HG03432 (cell line): ENCODE results near the gene ULK4.

Source experiments
- ATAC-seq: cut with Tn5 transposase; IDR thresholded peaks from one replicate; pipeline ENCODE4 v1.9.1; 2021; ENCODE audit warnings: mild to moderate bottlenecking, moderate library complexity; ENCODE audit not compliant: unreplicated experiment

Gene ULK4

GRCh38 chr3:41370307-41370706 is 591.6 kb downstream of the ULK4 start:
- ATAC-seq = no peak

- ATAC-seq = no peak
These were observed 592.1 kb downstream of the ULK4 start for GRCh38 chr3:41369838-41370237.

GRCh38 chr3:41365973-41366372 is 595.9 kb downstream of the ULK4 start:
- no peak for ATAC-seq

GRCh38 chr3:41364736-41365135 is 597.2 kb downstream of the ULK4 start:
- ATAC-seq = no peak

GRCh38 chr3:41363830-41364523 is 597.9 kb downstream of the ULK4 start:
- no peak for ATAC-seq

GRCh38 chr3:41362638-41363559 is 599.0 kb downstream of the ULK4 start:
- no peak for ATAC-seq

GRCh38 chr3:41357271-41357670 is 604.6 kb downstream of the ULK4 start:
- ATAC-seq = no peak

- no peak for ATAC-seq
These were observed 605.1 kb downstream of the ULK4 start for GRCh38 chr3:41356775-41357174.

GRCh38 chr3:41352510-41352909 is 609.4 kb downstream of the ULK4 start:
- ATAC-seq = no peak

- ATAC-seq = no peak
These were observed 611.5 kb downstream of the ULK4 start for GRCh38 chr3:41350441-41350840.

- ATAC-seq = no peak
These were observed 613.5 kb downstream of the ULK4 start for GRCh38 chr3:41348401-41348800.

GRCh38 chr3:41346698-41347270 is 615.1 kb downstream of the ULK4 start:
- ATAC-seq = no peak

- ATAC-seq = no peak
These were observed 616.1 kb downstream of the ULK4 start for GRCh38 chr3:41345788-41346187.

- ATAC-seq = no peak
These were observed 622.1 kb downstream of the ULK4 start for GRCh38 chr3:41339758-41340157.

- ATAC-seq = no peak
These were observed 623.6 kb downstream of the ULK4 start for GRCh38 chr3:41338276-41338675.

GRCh38 chr3:41334426-41334825 is 627.5 kb downstream of the ULK4 start:
- ATAC-seq = no peak

GRCh38 chr3:41331041-41331440 is 630.9 kb downstream of the ULK4 start:
- ATAC-seq = no peak

- ATAC-seq = no peak
These were observed 631.4 kb downstream of the ULK4 start for GRCh38 chr3:41330465-41330864.

GRCh38 chr3:41329881-41330280 is 632.0 kb downstream of the ULK4 start:
- no peak for ATAC-seq

- ATAC-seq = no peak
These were observed 633.0 kb downstream of the ULK4 start for GRCh38 chr3:41328926-41329325.

GRCh38 chr3:41327718-41328117 is 634.2 kb downstream of the ULK4 start:
- no peak for ATAC-seq

- ATAC-seq = no peak
These were observed 637.8 kb downstream of the ULK4 start for GRCh38 chr3:41324156-41324475.
